Stimulated activated memory B cell treated with anti-CD40 and anti-IgM and Interleukin-4, amounts not matched to agents 10 μg/mL and 1 μg/mL and 100 μg/mL, for 72 hours (primary cell): Measurements from ENCODE around the gene DCTPP1.
"Not testable (repeated sequence)": the region's sequence is repeated elsewhere in the genome, so short reads cannot be mapped to it uniquely, and the experiment has no call there.

Experiments used
- ATAC-seq: fragments of 150-1000 bp; cut with Tn5 transposase; 2 replicates; pipeline ENCODE4 v1.10.0; 2021
- H3K27ac Mint-ChIP-seq: one replicate; pipeline ENCODE4 v1.8.0; 2022; ENCODE audit warnings: mild to moderate bottlenecking, mixed read lengths
- H3K27me3 Mint-ChIP-seq: one replicate; pipeline ENCODE4 v1.8.0; 2022; ENCODE audit warnings: mixed read lengths
- H3K36me3 Mint-ChIP-seq: one replicate; pipeline ENCODE4 v1.8.0; 2022; ENCODE audit warnings: mixed read lengths
- H3K4me1 Mint-ChIP-seq: one replicate; pipeline ENCODE4 v1.8.0; 2022; ENCODE audit warnings: mixed read lengths
- H3K4me3 Mint-ChIP-seq: one replicate; pipeline ENCODE4 v1.8.0; 2022; ENCODE audit warnings: mild to moderate bottlenecking, moderate library complexity, mixed read lengths
- H3K9me3 Mint-ChIP-seq: one replicate; pipeline ENCODE4 v1.8.0; 2022; ENCODE audit warnings: mixed read lengths

Gene DCTPP1

GRCh38 chr16:30429678-30430427, at the start of gene DCTPP1:
TSS of gene DCTPP1 (minus strand) at chr16:30430030. CDS start at chr16:30429980, 50 bp downstream.
- no peaks in the 10 kb centered on the region for H3K27me3 Mint-ChIP-seq
- H3K27ac Mint-ChIP-seq, result no peak within 1 kb of the TSS
- no peaks in the 10 kb centered on the region for H3K9me3 Mint-ChIP-seq
- H3K4me1 Mint-ChIP-seq, result peaks cover 18% of the 10 kb centered on the region
- peaks cover 17% of the 10 kb centered on the region for H3K36me3 Mint-ChIP-seq
- peak; percentile 99 for ATAC-seq
- no peak within 1 kb of the TSS for H3K4me3 Mint-ChIP-seq

GRCh38 chr16:30478766-30479478, 49.1 kb upstream of the DCTPP1 start:
- H3K27me3 Mint-ChIP-seq, result no peaks in the 10 kb centered on the region
- H3K4me3 Mint-ChIP-seq, result no peak overlapping the region
- peak overlapping the region; percentile 58 for H3K27ac Mint-ChIP-seq
- ATAC-seq, result peak; percentile 73
- H3K4me1 Mint-ChIP-seq, result peaks cover 62% of the 10 kb centered on the region
- no peaks in the 10 kb centered on the region for H3K9me3 Mint-ChIP-seq
- H3K36me3 Mint-ChIP-seq, result peaks cover 83% of the 10 kb centered on the region

GRCh38 chr16:30477773-30478172, 47.9 kb upstream of the DCTPP1 start:
- H3K36me3 Mint-ChIP-seq, result peaks cover 82% of the 10 kb centered on the region
- H3K27me3 Mint-ChIP-seq, H3K9me3 Mint-ChIP-seq, ATAC-seq: not testable (repeated sequence)
- peak overlapping the region; percentile 58 for H3K27ac Mint-ChIP-seq
- peak overlapping the region; percentile 16 for H3K4me3 Mint-ChIP-seq
- peaks cover 73% of the 10 kb centered on the region for H3K4me1 Mint-ChIP-seq

GRCh38 chr16:30476991-30477390, 47.2 kb upstream of the DCTPP1 start:
- Mint-ChIP-seq H3K4me3 (no peak overlapping the region), H3K4me1 (peaks cover 74% of the 10 kb centered on the region), H3K9me3 (no peaks in the 10 kb centered on the region), H3K36me3 (peaks cover 77% of the 10 kb centered on the region), H3K27me3 (no peaks in the 10 kb centered on the region), H3K27ac (peak overlapping the region; percentile 58)
- no peak for ATAC-seq

- H3K27ac Mint-ChIP-seq, result peak overlapping the region; percentile 94
- no peak for ATAC-seq
- H3K9me3 Mint-ChIP-seq, result no peaks in the 10 kb centered on the region
- H3K36me3 Mint-ChIP-seq, result peaks cover 59% of the 10 kb centered on the region
- H3K4me3 Mint-ChIP-seq, result peak overlapping the region; percentile 97
- H3K27me3 Mint-ChIP-seq, result no peaks in the 10 kb centered on the region
- peaks cover 79% of the 10 kb centered on the region for H3K4me1 Mint-ChIP-seq
These were observed 44.9 kb upstream of the DCTPP1 start for GRCh38 chr16:30474684-30475083.

GRCh38 chr16:30474074-30474452, 44.2 kb upstream of the DCTPP1 start:
- H3K4me3 Mint-ChIP-seq, result peak overlapping the region; percentile 97
- H3K4me1 Mint-ChIP-seq, result peaks cover 81% of the 10 kb centered on the region
- peak overlapping the region; percentile 94 for H3K27ac Mint-ChIP-seq
- H3K36me3 Mint-ChIP-seq, result peaks cover 56% of the 10 kb centered on the region
- H3K9me3 Mint-ChIP-seq, result no peaks in the 10 kb centered on the region
- no peak for ATAC-seq
- H3K27me3 Mint-ChIP-seq, result no peaks in the 10 kb centered on the region

- peaks cover 75% of the 10 kb centered on the region for H3K4me1 Mint-ChIP-seq
- no peaks in the 10 kb centered on the region for H3K9me3 Mint-ChIP-seq
- ATAC-seq, result peak; percentile 74
- no peaks in the 10 kb centered on the region for H3K27me3 Mint-ChIP-seq
- peak overlapping the region; percentile 97 for H3K4me3 Mint-ChIP-seq
- peak overlapping the region; percentile 94 for H3K27ac Mint-ChIP-seq
- peaks cover 50% of the 10 kb centered on the region for H3K36me3 Mint-ChIP-seq
These were observed 43.6 kb upstream of the DCTPP1 start for GRCh38 chr16:30473231-30474073.

- H3K4me1 Mint-ChIP-seq, result peaks cover 65% of the 10 kb centered on the region
- H3K36me3 Mint-ChIP-seq, result peaks cover 40% of the 10 kb centered on the region
- peak within 1 kb of the TSS; percentile 97 for H3K4me3 Mint-ChIP-seq
- no peaks in the 10 kb centered on the region for H3K9me3 Mint-ChIP-seq
- H3K27me3 Mint-ChIP-seq, result no peaks in the 10 kb centered on the region
- H3K27ac Mint-ChIP-seq, result peak within 1 kb of the TSS; percentile 94
- ATAC-seq, result peak; percentile 84
These were observed 42.6 kb upstream of the DCTPP1 start, which contains the start of gene ITGAL for GRCh38 chr16:30472328-30472942. TSS of gene ITGAL (plus strand) at chr16:30472742. CDS start at chr16:30472838, 96 bp downstream.

GRCh38 chr16:30470632-30470995, 40.8 kb upstream of the DCTPP1 start:
- Mint-ChIP-seq H3K36me3 (peaks cover 27% of the 10 kb centered on the region), H3K4me3 (no peak overlapping the region), H3K4me1 (peaks cover 65% of the 10 kb centered on the region), H3K27me3 (no peaks in the 10 kb centered on the region), H3K9me3 (no peaks in the 10 kb centered on the region), H3K27ac (peak overlapping the region; percentile 94)
- ATAC-seq, result no peak

GRCh38 chr16:30470170-30470512, 40.3 kb upstream of the DCTPP1 start:
- no peaks in the 10 kb centered on the region for H3K27me3 Mint-ChIP-seq
- peak overlapping the region; percentile 94 for H3K27ac Mint-ChIP-seq
- no peak overlapping the region for H3K4me3 Mint-ChIP-seq
- no peaks in the 10 kb centered on the region for H3K9me3 Mint-ChIP-seq
- peaks cover 65% of the 10 kb centered on the region for H3K4me1 Mint-ChIP-seq
- H3K36me3 Mint-ChIP-seq, result peaks cover 22% of the 10 kb centered on the region
- ATAC-seq, result no peak

- Mint-ChIP-seq H3K27ac (peak overlapping the region; percentile 63), H3K9me3 (no peaks in the 10 kb centered on the region), H3K36me3 (no peaks in the 10 kb centered on the region), H3K27me3 (no peaks in the 10 kb centered on the region), H3K4me1 (peaks cover 39% of the 10 kb centered on the region), H3K4me3 (no peak overlapping the region)
- no peak for ATAC-seq
These were observed 34.2 kb upstream of the DCTPP1 start for GRCh38 chr16:30464078-30464477.

- Mint-ChIP-seq H3K27ac (peak overlapping the region; percentile 100), H3K4me1 (peaks cover 65% of the 10 kb centered on the region)
- not testable (repeated sequence) for H3K27me3 Mint-ChIP-seq, H3K9me3 Mint-ChIP-seq, H3K36me3 Mint-ChIP-seq, H3K4me3 Mint-ChIP-seq, ATAC-seq
These were observed 31.6 kb upstream of the DCTPP1 start for GRCh38 chr16:30461426-30461825.

GRCh38 chr16:30459456-30459855, 29.6 kb upstream of the DCTPP1 start:
- Mint-ChIP-seq H3K27ac (peak overlapping the region; percentile 100), H3K4me3 (peak overlapping the region; percentile 66), H3K4me1 (peaks cover 66% of the 10 kb centered on the region), H3K9me3 (no peaks in the 10 kb centered on the region), H3K27me3 (no peaks in the 10 kb centered on the region), H3K36me3 (no peaks in the 10 kb centered on the region)
- ATAC-seq, result peak; percentile 37

- no peaks in the 10 kb centered on the region for H3K27me3 Mint-ChIP-seq
- H3K27ac Mint-ChIP-seq, result peak overlapping the region; percentile 100
- no peaks in the 10 kb centered on the region for H3K9me3 Mint-ChIP-seq
- peaks cover 72% of the 10 kb centered on the region for H3K4me1 Mint-ChIP-seq
- H3K36me3 Mint-ChIP-seq, result no peaks in the 10 kb centered on the region
- ATAC-seq, result peak; percentile 98
- peak overlapping the region; percentile 66 for H3K4me3 Mint-ChIP-seq
These were observed 28.9 kb upstream of the DCTPP1 start for GRCh38 chr16:30458561-30459394.
